ENCODE results near the gene DNAJC3. TPM values are rescaled to one million over a fixed set of nuclear protein-coding genes. Genes with fewer than 3 reads are reported as not detected.

DNAJC3 gene
- total and polyA plus RNA-seq, 2 experiments from 2014 or later = 19.5 to 27.5 TPM

DNA sequence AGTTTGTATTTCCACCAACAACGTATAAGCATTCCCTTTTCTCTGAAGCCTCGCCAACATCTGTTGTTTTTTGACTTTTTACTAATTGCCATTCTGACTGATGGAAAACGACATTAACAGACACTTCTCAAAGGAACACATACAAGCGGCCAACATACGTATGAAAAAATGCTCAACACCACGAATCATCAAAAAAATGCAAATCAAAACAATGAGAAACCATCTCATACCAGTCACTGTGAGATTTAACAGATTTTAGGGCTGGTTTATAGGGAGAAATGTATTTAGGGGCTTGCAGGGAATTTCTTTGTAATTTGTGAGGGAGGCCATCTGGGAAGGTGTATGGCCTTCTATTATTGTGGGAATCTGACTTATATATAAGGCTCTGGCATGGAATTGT, 29.6 kb upstream of the DNAJC3 start:
- peaks cover 14% of the 10 kb centered on the region for H3K27me3 ChIP-seq (ENCODE audit: insufficient read depth)
- H3F3A ChIP-seq (replicated peaks; ENCODE audit: low read depth) = no peaks in the 10 kb centered on the region
- H4K20me1 ChIP-seq (replicated peaks; ENCODE audit: insufficient read depth) = no peaks in the 10 kb centered on the region
- H3K36me3 ChIP-seq (ENCODE audit: insufficient read depth) = no peaks in the 10 kb centered on the region
- ATAC-seq (no peak), DNase-seq (ENCODE audit: low spot score) (no peak)
- H3K9me2 ChIP-seq (ENCODE audit: insufficient read depth) = no peaks in the 10 kb centered on the region
- peaks cover 2% of the 10 kb centered on the region; the same call in 2 of the 3 replicates for H3K36me3 Mint-ChIP-seq (ENCODE audit: low read depth)
- peaks cover 8% of the 10 kb centered on the region for H3K27me3 Mint-ChIP-seq (ENCODE audit: insufficient read depth, low read depth, poor library complexity)
- H3K4me2 ChIP-seq = no peak overlapping the region
- TF ChIP-seq ZNF331 (CRISPR knock-in tag; IDR thresholded peaks at IDR 0.05; ENCODE audit: low read depth) = no peak
- TF ChIP-seq, protein P1, sequence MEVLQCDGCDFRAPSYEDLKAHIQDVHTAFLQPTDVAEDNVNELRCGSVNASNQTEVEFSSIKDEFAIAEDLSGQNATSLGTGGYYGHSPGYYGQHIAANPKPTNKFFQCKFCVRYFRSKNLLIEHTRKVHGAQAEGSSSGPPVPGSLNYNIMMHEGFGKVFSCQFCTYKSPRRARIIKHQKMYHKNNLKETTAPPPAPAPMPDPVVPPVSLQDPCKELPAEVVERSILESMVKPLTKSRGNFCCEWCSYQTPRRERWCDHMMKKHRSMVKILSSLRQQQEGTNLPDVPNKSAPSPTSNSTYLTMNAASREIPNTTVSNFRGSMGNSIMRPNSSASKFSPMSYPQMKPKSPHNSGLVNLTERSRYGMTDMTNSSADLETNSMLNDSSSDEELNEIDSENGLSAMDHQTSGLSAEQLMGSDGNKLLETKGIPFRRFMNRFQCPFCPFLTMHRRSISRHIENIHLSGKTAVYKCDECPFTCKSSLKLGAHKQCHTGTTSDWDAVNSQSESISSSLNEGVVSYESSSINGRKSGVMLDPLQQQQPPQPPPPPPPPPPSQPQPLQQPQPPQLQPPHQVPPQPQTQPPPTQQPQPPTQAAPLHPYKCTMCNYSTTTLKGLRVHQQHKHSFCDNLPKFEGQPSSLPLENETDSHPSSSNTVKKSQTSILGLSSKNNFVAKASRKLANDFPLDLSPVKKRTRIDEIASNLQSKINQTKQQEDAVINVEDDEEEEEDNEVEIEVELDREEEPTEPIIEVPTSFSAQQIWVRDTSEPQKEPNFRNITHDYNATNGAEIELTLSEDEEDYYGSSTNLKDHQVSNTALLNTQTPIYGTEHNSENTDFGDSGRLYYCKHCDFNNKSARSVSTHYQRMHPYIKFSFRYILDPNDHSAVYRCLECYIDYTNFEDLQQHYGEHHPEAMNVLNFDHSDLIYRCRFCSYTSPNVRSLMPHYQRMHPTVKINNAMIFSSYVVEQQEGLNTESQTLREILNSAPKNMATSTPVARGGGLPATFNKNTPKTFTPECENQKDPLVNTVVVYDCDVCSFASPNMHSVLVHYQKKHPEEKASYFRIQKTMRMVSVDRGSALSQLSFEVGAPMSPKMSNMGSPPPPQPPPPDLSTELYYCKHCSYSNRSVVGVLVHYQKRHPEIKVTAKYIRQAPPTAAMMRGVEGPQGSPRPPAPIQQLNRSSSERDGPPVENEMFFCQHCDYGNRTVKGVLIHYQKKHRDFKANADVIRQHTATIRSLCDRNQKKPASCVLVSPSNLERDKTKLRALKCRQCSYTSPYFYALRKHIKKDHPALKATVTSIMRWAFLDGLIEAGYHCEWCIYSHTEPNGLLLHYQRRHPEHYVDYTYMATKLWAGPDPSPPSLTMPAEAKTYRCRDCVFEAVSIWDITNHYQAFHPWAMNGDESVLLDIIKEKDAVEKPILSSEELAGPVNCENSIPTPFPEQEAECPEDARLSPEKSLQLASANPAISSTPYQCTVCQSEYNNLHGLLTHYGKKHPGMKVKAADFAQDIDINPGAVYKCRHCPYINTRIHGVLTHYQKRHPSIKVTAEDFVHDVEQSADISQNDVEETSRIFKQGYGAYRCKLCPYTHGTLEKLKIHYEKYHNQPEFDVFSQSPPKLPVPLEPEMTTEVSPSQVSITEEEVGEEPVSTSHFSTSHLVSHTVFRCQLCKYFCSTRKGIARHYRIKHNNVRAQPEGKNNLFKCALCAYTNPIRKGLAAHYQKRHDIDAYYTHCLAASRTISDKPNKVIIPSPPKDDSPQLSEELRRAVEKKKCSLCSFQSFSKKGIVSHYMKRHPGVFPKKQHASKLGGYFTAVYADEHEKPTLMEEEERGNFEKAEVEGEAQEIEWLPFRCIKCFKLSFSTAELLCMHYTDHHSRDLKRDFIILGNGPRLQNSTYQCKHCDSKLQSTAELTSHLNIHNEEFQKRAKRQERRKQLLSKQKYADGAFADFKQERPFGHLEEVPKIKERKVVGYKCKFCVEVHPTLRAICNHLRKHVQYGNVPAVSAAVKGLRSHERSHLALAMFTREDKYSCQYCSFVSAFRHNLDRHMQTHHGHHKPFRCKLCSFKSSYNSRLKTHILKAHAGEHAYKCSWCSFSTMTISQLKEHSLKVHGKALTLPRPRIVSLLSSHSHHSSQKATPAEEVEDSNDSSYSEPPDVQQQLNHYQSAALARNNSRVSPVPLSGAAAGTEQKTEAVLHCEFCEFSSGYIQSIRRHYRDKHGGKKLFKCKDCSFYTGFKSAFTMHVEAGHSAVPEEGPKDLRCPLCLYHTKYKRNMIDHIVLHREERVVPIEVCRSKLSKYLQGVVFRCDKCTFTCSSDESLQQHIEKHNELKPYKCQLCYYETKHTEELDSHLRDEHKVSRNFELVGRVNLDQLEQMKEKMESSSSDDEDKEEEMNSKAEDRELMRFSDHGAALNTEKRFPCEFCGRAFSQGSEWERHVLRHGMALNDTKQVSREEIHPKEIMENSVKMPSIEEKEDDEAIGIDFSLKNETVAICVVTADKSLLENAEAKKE (CRISPR knock-in tag; IDR thresholded peaks at IDR 0.05) = no peak
- TF ChIP-seq, protein P2, sequence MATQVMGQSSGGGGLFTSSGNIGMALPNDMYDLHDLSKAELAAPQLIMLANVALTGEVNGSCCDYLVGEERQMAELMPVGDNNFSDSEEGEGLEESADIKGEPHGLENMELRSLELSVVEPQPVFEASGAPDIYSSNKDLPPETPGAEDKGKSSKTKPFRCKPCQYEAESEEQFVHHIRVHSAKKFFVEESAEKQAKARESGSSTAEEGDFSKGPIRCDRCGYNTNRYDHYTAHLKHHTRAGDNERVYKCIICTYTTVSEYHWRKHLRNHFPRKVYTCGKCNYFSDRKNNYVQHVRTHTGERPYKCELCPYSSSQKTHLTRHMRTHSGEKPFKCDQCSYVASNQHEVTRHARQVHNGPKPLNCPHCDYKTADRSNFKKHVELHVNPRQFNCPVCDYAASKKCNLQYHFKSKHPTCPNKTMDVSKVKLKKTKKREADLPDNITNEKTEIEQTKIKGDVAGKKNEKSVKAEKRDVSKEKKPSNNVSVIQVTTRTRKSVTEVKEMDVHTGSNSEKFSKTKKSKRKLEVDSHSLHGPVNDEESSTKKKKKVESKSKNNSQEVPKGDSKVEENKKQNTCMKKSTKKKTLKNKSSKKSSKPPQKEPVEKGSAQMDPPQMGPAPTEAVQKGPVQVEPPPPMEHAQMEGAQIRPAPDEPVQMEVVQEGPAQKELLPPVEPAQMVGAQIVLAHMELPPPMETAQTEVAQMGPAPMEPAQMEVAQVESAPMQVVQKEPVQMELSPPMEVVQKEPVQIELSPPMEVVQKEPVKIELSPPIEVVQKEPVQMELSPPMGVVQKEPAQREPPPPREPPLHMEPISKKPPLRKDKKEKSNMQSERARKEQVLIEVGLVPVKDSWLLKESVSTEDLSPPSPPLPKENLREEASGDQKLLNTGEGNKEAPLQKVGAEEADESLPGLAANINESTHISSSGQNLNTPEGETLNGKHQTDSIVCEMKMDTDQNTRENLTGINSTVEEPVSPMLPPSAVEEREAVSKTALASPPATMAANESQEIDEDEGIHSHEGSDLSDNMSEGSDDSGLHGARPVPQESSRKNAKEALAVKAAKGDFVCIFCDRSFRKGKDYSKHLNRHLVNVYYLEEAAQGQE (IDR thresholded peaks at IDR 0.05; ENCODE audit: unreplicated experiment) = no peak
- TF ChIP-seq JUNB (IDR thresholded peaks at IDR 0.05; ENCODE audit: unreplicated experiment) = no peak
- TF ChIP-seq, protein P3, sequence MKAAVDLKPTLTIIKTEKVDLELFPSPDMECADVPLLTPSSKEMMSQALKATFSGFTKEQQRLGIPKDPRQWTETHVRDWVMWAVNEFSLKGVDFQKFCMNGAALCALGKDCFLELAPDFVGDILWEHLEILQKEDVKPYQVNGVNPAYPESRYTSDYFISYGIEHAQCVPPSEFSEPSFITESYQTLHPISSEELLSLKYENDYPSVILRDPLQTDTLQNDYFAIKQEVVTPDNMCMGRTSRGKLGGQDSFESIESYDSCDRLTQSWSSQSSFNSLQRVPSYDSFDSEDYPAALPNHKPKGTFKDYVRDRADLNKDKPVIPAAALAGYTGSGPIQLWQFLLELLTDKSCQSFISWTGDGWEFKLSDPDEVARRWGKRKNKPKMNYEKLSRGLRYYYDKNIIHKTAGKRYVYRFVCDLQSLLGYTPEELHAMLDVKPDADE (IDR thresholded peaks at IDR 0.05) = no peak
- TF ChIP-seq STAT1 (IDR thresholded peaks at IDR 0.05; ENCODE audit: unreplicated experiment) = no peak
- TF ChIP-seq ZNF114 (CRISPR knock-in tag; IDR thresholded peaks at IDR 0.05) = no peak
- TF ChIP-seq POLR2AphosphoS5 (IDR thresholded peaks at IDR 0.05; ENCODE audit: low read depth) = no peak
- TF ChIP-seq EZH2phosphoT487 (IDR thresholded peaks at IDR 0.05; ENCODE audit: unreplicated experiment) = no peak
- no peak for TF ChIP-seq CREB1 (CRISPR knock-in tag; IDR thresholded peaks at IDR 0.05; ENCODE audit: low read depth)
- no peak for TF ChIP-seq NANOG (IDR thresholded peaks at IDR 0.05; ENCODE audit: borderline replicate concordance)
- TF ChIP-seq EZH2 (IDR thresholded peaks at IDR 0.05; ENCODE audit: low read depth, unreplicated experiment) = no peak
- no peak overlapping the region for H3K27ac ChIP-seq (ENCODE audit: low read depth)
- H3K79me2 ChIP-seq (replicated peaks; ENCODE audit: insufficient read depth) = 0 out of 2 replicates have a peak, but pooled peaks cover 5% of the 10 kb centered on the region
- H3K9me3 Mint-ChIP-seq = peaks cover 8% of the 10 kb centered on the region; the same call in 2 of the 3 replicates
- H3K4me1 Mint-ChIP-seq = peaks cover 12% of the 10 kb centered on the region
- no peak overlapping the region for H3K4me3 Mint-ChIP-seq
- H3K4me1 ChIP-seq (ENCODE audit: insufficient read depth) = peaks cover 7% of the 10 kb centered on the region
- no peak overlapping the region for H3K4me3 ChIP-seq
- no peak overlapping the region for H2AFZ ChIP-seq
- H3K27ac Mint-ChIP-seq = no peak overlapping the region

Data from GM23338 (cell line).